GM12864 (cell line): Measurements from ENCODE around the gene NCOR1.
A peak's percentile ranks its signal among the peaks of the same experiment; 100 is the strongest.
"Not testable (repeated sequence)": the region's sequence is repeated elsewhere in the genome, so short reads cannot be mapped to it uniquely, and the experiment has no call there.

Source experiments
- DNase-seq: peaks from one replicate; pipeline ENCODE4 v3.0.0-alpha.2; 2011; ENCODE audit warnings: low read depth
- H3K4me3 ChIP-seq: 2 replicates; pipeline ENCODE4 v1.5.1; 2011; ENCODE audit warnings: mild to moderate bottlenecking, low read depth, low read length, control low read depth
- CTCF ChIP-seq: IDR thresholded peaks from 2 replicates; pipeline ENCODE4 v1.5.1; 2011; ENCODE audit warnings: low read depth, mild to moderate bottlenecking, moderate library complexity, low read length, control low read depth, inconsistent platforms; ENCODE audit errors: missing control alignments

NCOR1 gene

DNA sequence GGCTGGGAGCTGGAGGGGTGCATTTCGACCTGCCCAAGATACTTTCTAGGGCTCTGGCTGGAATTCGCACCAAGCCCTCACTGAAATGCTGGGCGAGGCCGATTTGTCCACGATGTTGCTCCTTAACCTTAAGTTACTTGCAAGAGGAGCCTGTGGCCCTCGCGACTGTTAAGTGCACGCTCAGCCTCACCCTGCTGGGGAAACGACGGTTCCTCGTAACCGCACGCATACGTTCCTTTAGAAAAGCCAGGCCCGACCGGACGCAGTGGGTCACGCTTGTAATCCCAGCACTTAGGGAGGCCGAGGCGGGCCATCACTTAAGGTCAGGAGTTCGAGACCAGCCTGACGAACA, 607 bp upstream of the NCOR1 start:
- H3K4me3 ChIP-seq = peak overlapping the region; percentile 95
- DNase-seq = no peak
- TF ChIP-seq CTCF = no peak

GRCh38 chr17:16215002-16215272, 397 bp downstream of the NCOR1 start:
- DNase-seq = no peak
- H3K4me3 ChIP-seq = peak overlapping the region; percentile 95
- no peak for TF ChIP-seq CTCF

DNA sequence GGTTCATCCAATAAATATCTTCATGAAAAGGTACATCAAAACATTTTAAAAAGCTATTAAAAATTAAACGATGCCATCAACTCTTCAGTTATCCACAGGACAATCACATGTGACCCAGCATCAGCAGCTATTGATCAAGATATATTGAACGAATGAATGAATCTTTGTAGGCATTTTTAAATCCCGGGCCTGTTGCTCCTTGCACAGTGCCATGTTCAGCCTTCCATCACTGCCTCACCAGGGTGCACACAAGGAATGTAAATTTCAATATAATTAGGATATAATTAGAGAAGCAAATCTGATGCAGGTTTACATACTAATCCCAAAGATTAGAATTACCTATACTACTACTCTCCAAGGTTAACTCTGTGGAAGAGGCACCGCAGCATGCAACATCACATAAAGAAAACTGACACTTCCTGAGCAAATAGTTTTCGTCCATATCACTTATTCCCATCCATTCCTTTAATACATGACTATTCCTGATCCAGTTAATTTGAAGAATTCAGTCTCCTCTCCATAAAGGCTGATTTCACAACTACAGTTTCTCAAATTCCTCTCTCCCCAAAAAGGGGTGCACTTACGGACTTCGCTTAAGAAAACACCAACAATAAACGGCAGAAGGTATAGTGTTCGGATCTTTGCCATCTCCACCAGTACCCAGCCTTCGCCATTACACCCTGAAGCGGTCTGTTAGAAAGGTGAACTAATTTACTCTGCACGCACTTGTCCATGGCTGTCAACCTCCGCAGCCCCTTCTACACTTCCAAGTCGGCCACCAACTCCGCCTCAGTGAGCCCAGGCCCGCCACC, 938 bp downstream of the NCOR1 start:
- peak overlapping the region; percentile 95 for H3K4me3 ChIP-seq
- TF ChIP-seq CTCF = no peak
- DNase-seq = no peak

GRCh38 chr17:16212793-16213192, 2.5 kb downstream of the NCOR1 start:
- TF ChIP-seq CTCF = no peak
- H3K4me3 ChIP-seq = no peak overlapping the region
- DNase-seq = no peak

DNA sequence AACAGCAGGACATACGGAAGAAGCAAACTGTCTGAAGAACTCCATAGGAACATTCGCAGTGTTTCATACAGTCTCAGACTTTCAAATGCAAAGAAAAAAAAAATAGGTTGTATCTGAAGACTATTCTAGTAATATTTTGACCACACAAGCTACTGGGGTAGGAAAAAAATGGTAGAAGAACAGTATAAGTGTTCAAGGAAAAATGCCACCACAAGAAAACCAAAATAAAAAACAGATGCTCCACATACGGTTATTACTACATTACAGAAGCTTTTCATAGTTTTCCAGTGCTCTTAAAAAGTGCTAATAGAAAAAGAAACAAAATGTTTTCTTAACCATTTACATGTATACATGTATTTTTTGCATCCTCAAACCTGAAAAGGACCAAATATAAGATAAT, 3.7 kb downstream of the NCOR1 start:
- DNase-seq = no peak
- H3K4me3 ChIP-seq = no peak overlapping the region
- TF ChIP-seq CTCF = no peak

DNA sequence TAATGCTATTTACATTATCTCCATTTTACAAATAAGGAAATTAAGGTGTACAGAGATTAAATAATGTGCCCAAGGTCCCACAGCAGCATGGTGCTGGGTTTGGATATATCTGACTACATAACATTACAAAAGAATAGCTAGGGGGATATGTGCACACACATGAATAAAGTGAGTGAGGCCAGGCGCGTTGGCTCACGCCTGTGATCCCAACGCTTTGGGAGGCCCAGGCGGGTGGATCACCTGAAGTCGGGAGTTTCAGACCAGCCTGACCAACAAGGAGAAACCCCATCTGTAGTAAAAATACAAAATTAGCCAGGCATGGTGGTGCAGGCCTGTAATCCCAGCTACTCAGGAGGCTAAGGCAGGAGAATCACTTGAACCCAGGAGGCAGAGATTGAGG, 10.6 kb downstream of the NCOR1 start:
- H3K4me3 ChIP-seq, DNase-seq: not testable (repeated sequence)

- peak overlapping the region; percentile 7; the same call in 1 of the 2 replicates for H3K4me3 ChIP-seq
- DNase-seq = not testable (repeated sequence)
These were observed 12.5 kb downstream of the NCOR1 start for GRCh38 chr17:16202554-16203500.

GRCh38 chr17:16201693-16202131, 13.6 kb downstream of the NCOR1 start:
- DNase-seq, H3K4me3 ChIP-seq: not testable (repeated sequence)
